GM18511 (cell line): ENCODE measurements around the gene NMUR2.

Experiments used
- ATAC-seq: cut with Tn5 transposase; IDR thresholded peaks from one replicate; pipeline ENCODE4 v1.9.1; 2021; ENCODE audit warnings: mild to moderate bottlenecking, moderate library complexity; ENCODE audit not compliant: unreplicated experiment

Gene NMUR2

DNA sequence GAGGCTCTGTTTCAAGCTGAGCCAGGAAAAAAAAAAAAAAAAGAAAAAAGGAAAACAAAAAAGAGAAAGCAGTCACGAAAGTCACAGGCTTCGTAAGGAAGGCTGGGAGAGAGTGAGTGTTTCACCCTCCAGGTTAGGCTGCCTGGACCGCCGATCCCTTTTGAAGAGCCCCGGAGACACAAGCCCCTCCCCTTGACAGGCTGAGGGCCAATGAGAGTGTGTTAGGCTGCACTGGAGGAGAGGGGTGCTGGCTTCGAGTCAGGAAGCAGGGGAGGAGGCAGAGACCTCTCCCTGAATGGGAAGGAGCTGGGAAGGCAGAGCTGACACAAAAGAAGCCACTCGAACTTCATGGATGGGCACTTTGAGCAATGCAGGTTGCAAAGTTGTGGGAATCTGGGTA, at the start of gene NMUR2:
TSS of gene NMUR2 (minus strand) at position 135 of the 400 bp plus-strand sequence. CDS start 166 bp downstream, outside the sequence.
- no peak for ATAC-seq

- no peak for ATAC-seq
Observed at GRCh38 chr5:152443935-152444334, 38.9 kb upstream of the NMUR2 start.

DNA sequence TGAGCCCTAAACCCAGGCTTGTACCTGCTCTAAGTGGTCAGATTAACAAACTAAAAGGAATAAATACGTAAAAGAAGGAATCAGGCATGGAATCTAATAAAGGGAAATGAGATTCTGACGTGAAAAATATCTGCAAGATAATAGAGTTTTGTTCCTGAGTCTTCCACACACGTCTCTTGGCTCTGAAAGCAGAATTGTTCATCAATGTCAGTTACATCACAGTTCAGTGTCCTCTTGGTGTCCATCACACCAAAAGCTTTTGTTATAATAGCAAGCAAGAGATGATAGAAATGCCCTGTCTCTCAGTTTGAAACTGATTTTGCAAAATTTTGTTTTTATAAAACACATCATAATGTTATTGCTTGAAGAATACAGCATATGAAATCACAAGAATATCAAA, 34.7 kb upstream of the NMUR2 start:
- no peak for ATAC-seq

- no peak for ATAC-seq
Observed at GRCh38 chr5:152437866-152438265, 32.8 kb upstream of the NMUR2 start.

GRCh38 chr5:152427721-152428120, 22.6 kb upstream of the NMUR2 start:
- no peak for ATAC-seq

GRCh38 chr5:152425083-152425482, 20.0 kb upstream of the NMUR2 start:
- no peak for ATAC-seq

- ATAC-seq = no peak
Observed at GRCh38 chr5:152424501-152424900, 19.4 kb upstream of the NMUR2 start.

GRCh38 chr5:152422081-152422480, 17.0 kb upstream of the NMUR2 start:
- no peak for ATAC-seq

DNA sequence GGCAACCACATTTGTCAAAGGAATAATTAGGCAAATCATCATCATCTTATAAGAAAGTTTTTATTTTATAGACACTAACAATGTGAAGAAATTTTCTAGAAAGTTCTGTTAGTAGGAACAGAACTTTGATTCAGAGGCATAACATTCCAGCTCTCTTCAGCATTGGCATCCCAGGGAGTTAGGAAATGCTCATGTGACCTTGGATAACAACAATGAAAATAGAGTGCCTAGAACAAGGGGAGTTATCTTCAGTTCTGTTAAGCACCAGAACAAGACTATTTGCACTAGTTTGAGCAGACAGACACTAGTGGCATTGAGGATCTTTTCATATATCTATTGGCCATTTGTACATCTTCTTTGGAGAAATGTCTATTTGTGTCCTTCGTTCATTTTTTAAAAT, 7.0 kb upstream of the NMUR2 start:
- no peak for ATAC-seq

DNA sequence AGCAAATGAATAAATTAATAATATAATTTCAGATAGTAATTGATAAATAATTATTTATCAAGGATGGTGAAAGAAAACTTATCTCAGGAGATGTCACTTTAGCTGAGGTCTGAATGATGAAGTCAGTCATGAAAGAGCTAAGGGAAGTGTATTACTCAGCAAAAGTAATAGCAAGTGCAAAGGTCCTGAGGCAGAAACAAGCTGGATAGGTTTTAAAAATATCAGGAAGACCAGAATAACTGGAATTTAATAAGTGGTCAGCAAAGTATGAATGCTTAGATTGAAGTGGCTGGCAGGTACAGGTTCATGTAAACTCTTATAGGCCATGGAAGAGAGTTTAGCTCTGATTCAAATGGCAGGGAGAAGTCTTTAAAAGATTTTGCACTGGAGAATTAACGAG, 1.0 kb upstream of the NMUR2 start:
- no peak for ATAC-seq

- ATAC-seq = no peak
Observed at GRCh38 chr5:152404494-152404893, 585 bp downstream of the NMUR2 start.

DNA sequence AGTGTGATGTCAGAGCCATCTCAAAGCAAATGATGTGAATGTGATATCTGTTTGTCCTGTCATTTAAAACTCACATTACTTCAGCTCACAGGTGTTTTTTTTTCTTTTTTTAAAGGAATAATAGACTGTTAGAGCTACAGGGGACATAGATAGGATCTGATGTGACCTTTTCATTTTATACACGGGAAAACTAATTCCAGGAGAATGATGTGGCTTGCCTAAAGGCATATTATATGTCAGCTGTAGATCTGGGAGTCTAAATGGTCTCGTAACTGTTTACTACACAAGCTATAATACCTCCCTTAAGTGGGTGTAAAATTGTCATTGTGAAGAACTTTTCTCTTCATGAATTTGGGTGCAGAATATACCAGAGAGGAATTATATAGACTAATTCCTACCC, 2.0 kb downstream of the NMUR2 start:
- ATAC-seq = no peak

DNA sequence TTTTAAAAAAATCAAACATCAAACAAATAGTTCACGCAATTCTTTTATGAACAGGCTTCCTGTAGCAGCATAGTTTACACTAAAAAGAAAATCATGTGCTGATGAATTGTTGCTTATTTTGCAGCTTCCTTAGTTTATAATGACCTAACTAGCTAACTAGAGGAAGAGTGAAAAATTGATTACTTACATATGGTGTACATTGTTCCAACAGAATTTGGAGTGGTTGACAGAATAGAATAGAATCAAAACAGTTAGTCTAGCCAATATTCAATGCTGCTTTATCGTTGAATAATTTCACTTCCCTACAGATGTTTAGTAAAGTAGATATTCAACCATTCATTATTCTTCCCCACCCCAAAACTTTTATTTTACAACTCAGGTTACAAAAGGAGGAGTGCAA, 4.2 kb downstream of the NMUR2 start:
- ATAC-seq = no peak

DNA sequence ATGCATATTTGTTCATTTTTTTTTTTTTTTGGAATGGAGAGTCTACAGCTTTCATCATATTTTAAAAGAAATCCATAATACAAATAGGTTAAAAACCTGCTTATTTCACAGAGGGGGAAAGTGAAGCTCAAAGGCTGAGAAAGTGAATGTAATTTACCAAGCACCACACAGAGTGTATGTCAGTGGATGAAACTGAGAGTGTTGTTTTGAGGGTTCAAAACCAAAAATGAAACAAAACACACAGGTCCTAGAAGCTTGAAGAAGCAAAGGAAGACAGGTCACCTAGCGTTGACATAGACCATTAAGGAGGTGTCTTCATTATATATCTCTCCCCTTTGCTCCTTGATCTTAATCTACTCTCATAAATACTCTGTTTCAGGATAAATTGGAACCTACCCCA, 7.5 kb downstream of the NMUR2 start:
- peak; percentile 81 for ATAC-seq

DNA sequence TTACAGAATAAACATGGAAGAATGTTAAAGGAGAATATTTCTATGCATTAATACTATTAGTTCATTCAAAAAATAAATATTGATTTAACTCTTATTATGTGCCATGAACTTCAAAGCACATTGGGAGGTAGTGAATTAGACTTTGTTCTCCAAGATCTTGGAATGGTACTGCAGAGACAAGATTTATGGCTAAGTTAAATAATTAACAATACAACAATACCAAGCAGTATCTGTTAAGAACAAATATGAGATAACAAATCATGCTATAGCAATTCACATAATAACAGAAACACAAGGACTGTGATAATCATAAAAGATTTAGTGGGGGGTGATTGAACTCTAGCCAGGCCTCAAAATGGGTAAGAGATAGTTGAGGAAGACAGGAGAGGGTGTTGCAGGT, 11.6 kb downstream of the NMUR2 start:
- no peak for ATAC-seq

DNA sequence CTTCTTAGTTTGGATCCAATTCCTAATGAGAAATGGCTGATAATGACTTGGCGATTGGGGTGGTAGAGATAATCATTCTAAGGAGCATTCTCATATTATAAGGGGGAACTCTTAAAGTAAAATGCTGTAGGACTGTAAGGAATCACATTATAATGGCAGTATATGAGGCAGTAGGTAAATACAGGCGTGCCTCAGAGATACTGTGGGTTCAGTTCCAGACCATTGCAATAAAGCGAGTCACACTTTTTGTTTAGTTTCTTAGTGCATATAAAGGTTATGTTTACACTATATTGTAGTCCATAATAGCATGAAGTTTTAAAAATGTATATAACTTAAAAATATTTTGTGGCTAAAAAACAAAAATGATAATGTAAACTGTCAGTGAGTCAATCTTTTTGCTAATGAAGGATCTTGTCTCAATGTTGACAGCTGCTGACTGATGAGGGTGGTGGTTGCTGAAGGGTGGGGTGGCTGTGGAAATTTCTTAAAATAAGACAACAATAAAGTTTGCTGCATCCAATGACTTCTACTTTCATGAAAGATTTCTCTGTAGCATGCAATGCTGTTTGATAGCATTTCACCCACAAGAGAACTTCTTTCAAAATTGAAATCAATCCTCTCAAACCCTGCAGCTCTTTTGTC, 15.8 kb downstream of the NMUR2 start:
- no peak for ATAC-seq

DNA sequence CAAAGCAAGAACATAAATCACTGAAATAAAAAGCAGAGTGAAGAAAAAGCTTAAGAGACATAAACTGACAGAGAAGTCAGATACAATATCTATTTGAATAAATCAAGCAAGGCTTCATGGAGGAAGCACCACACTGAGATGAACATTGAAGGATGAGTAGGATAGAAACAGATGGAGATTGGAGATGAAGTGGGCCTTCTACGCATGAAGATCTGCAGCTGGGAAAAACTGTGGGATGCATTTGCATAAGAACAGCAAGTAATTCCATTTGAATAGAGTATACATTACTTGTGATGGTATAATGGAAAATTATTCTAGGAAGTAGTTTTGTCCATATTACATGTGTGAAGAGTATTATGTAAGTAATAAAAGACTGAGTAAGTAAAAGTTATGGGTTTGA, 16.5 kb downstream of the NMUR2 start:
- ATAC-seq = no peak

- no peak for ATAC-seq
Observed at GRCh38 chr5:152380415-152381123, 24.5 kb downstream of the NMUR2 start.

DNA sequence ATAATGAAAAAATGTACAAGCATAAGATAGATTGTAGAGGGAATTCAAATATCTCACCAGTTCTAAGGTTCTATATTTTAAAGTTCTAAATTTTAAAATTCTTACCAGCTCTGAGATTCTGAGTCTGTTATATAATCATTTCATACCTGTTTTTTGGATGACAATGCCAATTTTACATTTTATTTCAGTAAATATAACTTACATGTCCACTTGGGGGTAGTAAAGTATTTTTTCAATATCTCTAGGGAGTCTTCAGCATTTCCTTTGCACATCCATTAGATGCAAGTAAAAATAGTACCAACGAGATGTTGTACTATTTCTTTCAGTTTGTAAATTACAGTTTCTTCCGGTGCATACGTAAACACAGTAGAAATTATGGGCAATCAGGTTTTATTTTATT, 25.7 kb downstream of the NMUR2 start:
- ATAC-seq = no peak

- ATAC-seq = no peak
Observed at GRCh38 chr5:152378730-152379129, 26.3 kb downstream of the NMUR2 start.

DNA sequence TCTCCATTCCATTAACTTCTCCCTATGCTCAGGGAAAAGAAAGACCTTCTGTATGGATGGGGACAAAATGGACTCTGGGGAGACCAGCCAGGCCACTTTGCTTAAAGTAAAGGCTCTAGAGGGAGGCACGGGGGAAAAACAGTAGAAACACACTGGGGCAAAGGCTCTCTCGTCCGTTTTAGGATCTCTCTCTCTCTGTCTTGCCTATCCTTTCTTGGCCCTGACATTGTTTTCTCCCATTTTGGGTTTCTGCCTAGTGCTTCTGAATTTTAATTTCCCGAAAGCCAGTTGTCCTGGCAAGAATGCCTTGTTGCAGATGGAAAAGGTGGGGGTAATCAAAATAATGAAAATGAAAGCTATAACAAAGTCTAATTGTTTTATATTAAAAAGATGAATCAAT, 28.2 kb downstream of the NMUR2 start:
- ATAC-seq = no peak

DNA sequence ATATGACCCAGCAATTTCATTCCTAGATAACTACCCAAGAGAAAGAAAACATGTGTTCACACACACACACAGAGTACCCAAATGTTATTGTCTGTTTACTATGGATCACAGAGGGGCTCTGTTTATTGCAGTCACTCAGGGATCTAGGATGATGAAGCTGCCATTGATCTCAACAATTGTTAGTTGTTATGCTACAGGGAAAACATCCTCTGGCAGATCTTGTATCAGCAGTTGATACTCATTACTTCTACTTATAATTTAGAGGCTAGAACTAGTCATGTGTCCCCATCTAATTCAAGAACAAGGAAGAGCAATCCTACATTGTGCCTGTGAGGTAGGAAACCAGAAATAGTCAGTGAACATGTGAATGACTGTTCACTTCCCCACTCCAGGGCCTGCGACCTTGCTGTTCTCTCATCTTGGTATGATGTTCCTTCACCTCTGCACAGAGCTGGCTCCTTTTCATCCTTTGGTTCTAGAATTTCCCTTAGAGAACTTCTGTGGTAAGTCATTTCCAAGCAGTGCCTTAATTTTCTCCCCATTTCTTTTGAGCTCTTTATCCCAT, 30.3 kb downstream of the NMUR2 start:
- no peak for ATAC-seq
